ENCODE data around the gene TTF1. TPM values are rescaled to one million over a fixed set of nuclear protein-coding genes. Genes with fewer than 3 reads are reported as not detected.
"Not testable (repeated sequence)": the region's sequence is repeated elsewhere in the genome, so short reads cannot be mapped to it uniquely, and the experiment has no call there.

TTF1 gene
- total and polyA plus RNA-seq, 4 donors, result 11.9 to 33.4 (median 18.7) TPM

- Histone ChIP-seq H3K36me3 (ENCODE audit: control insufficient read depth in 1 of 2, insufficient read depth in 2 of 2, low read length in 1 of 2) (peaks cover 4 to 16% of the 10 kb centered on the region in 2 donors), H3K4me3 (ENCODE audit: low read length in 2 of 2) (no peak overlapping the region), H3K27ac (ENCODE audit: low read depth in 1 of 2, low read length in 2 of 2) (no peak overlapping the region), H3K4me1 (ENCODE audit: control insufficient read depth in 1 of 2, insufficient read depth in 2 of 2, low read length in 2 of 2) (no peaks in the 10 kb centered on the region), H3K9me3 (ENCODE audit: control insufficient read depth, low read length) (no peaks in the 10 kb centered on the region), H3K27me3 (ENCODE audit: control insufficient read depth in 1 of 2, insufficient read depth in 2 of 2, low read length in 1 of 2) (no peaks in the 10 kb centered on the region)
- 89 to 90% methylated on average over 10 of the region's 10 CpGs for WGBS, 2 donors
- intact Hi-C loops (cut with DNase I), result no loop called here
- DNase-seq (no peak), ATAC-seq (ENCODE audit: low FRiP score) (no peak)
Measured at GRCh38 chr9:132383462-132383883, 23.2 kb downstream of the TTF1 start.

- Histone ChIP-seq H3K27me3 (ENCODE audit: control insufficient read depth in 1 of 2, insufficient read depth in 2 of 2, low read length in 1 of 2) (no peaks in the 10 kb centered on the region), H3K36me3 (ENCODE audit: control insufficient read depth in 1 of 2, insufficient read depth in 2 of 2, low read length in 1 of 2) (peaks cover 4 to 14% of the 10 kb centered on the region in 2 donors), H3K4me3 (ENCODE audit: low read length in 2 of 2) (no peak overlapping the region), H3K4me1 (ENCODE audit: control insufficient read depth in 1 of 2, insufficient read depth in 2 of 2, low read length in 2 of 2) (no peaks in the 10 kb centered on the region), H3K9me3 (ENCODE audit: control insufficient read depth, low read length) (no peaks in the 10 kb centered on the region), H3K27ac (ENCODE audit: low read depth in 1 of 2, low read length in 2 of 2) (no peak overlapping the region)
- ATAC-seq (ENCODE audit: low FRiP score) (no peak), DNase-seq (peak in 1 of 2 donors; percentile 49)
- 91 to 92% methylated on average over 9 of the region's 9 CpGs for WGBS, 2 donors
- intact Hi-C loops (cut with DNase I), result no loop called here
Measured at GRCh38 chr9:132381966-132382541, 24.6 kb downstream of the TTF1 start.

- peak in 1 of 2 donors; percentile 39 for DNase-seq
- peaks cover 4 to 12% of the 10 kb centered on the region in 2 donors for H3K36me3 ChIP-seq (ENCODE audit: control insufficient read depth in 1 of 2, insufficient read depth in 2 of 2, low read length in 1 of 2)
- H3K4me3 ChIP-seq (ENCODE audit: low read length in 2 of 2); H3K27me3 ChIP-seq (ENCODE audit: control insufficient read depth in 1 of 2, insufficient read depth in 2 of 2, low read length in 1 of 2); H3K4me1 ChIP-seq (ENCODE audit: control insufficient read depth in 1 of 2, insufficient read depth in 2 of 2, low read length in 2 of 2); ATAC-seq (ENCODE audit: low FRiP score); H3K27ac ChIP-seq (ENCODE audit: low read depth in 1 of 2, low read length in 2 of 2); H3K9me3 ChIP-seq (ENCODE audit: control insufficient read depth, low read length); intact Hi-C loops (cut with DNase I): not testable (repeated sequence)
- WGBS, 2 donors, result 97 to 99% methylated on average over 3 of the region's 3 CpGs
Measured at GRCh38 chr9:132378416-132378815, 28.2 kb downstream of the TTF1 start.

GRCh38 chr9:132377769-132378168 is 28.9 kb downstream of the TTF1 start:
- ATAC-seq (ENCODE audit: low FRiP score); H3K9me3 ChIP-seq (ENCODE audit: control insufficient read depth, low read length); H3K4me1 ChIP-seq (ENCODE audit: control insufficient read depth in 1 of 2, insufficient read depth in 2 of 2, low read length in 2 of 2); H3K27ac ChIP-seq (ENCODE audit: low read depth in 1 of 2, low read length in 2 of 2); H3K4me3 ChIP-seq (ENCODE audit: low read length in 2 of 2); intact Hi-C loops (cut with DNase I); H3K27me3 ChIP-seq (ENCODE audit: control insufficient read depth in 1 of 2, insufficient read depth in 2 of 2, low read length in 1 of 2): not testable (repeated sequence)
- DNase-seq, result peak in 1 of 2 donors; percentile 12
- 96 to 100% methylated on average over 2 of the region's 2 CpGs for WGBS, 2 donors
- peaks cover 4 to 12% of the 10 kb centered on the region in 2 donors for H3K36me3 ChIP-seq (ENCODE audit: control insufficient read depth in 1 of 2, insufficient read depth in 2 of 2, low read length in 1 of 2)

- H3K4me1 ChIP-seq (ENCODE audit: control insufficient read depth in 1 of 2, insufficient read depth in 2 of 2, low read length in 2 of 2), result no peaks in the 10 kb centered on the region
- WGBS, 2 donors, result 73 to 76% methylated on average over 14 of the region's 14 CpGs
- peaks cover 0 to 4% of the 10 kb centered on the region in 2 donors for H3K36me3 ChIP-seq (ENCODE audit: control insufficient read depth in 1 of 2, insufficient read depth in 2 of 2, low read length in 1 of 2)
- ATAC-seq (ENCODE audit: low FRiP score), result peak; percentile 88
- H3K27ac ChIP-seq (ENCODE audit: low read depth in 1 of 2, low read length in 2 of 2), result no peak overlapping the region
- H3K4me3 ChIP-seq (ENCODE audit: low read length in 2 of 2), result no peak overlapping the region
- H3K9me3 ChIP-seq (ENCODE audit: control insufficient read depth, low read length), result no peaks in the 10 kb centered on the region
- H3K27me3 ChIP-seq (ENCODE audit: control insufficient read depth in 1 of 2, insufficient read depth in 2 of 2, low read length in 1 of 2), result no peaks in the 10 kb centered on the region
- DNase-seq, result peak in 1 of 2 donors; percentile 81
- intact Hi-C loops (cut with DNase I), result no loop called here
Measured at GRCh38 chr9:132372177-132373095, 34.2 kb downstream of the TTF1 start.

GRCh38 chr9:132370592-132370991 is 36.0 kb downstream of the TTF1 start:
- 87 to 89% methylated on average over 4 of the region's 4 CpGs for WGBS, 2 donors

GRCh38 chr9:132369421-132369820 is 37.2 kb downstream of the TTF1 start:
- no peak overlapping the region for H3K27ac ChIP-seq (ENCODE audit: low read depth in 1 of 2, low read length in 2 of 2)
- no peaks in the 10 kb centered on the region for H3K4me1 ChIP-seq (ENCODE audit: control insufficient read depth in 1 of 2, insufficient read depth in 2 of 2, low read length in 2 of 2)
- 89% methylated on average over 4 of the region's 4 CpGs for WGBS, 2 donors
- no peaks in the 10 kb centered on the region for H3K36me3 ChIP-seq (ENCODE audit: control insufficient read depth in 1 of 2, insufficient read depth in 2 of 2, low read length in 1 of 2)
- H3K27me3 ChIP-seq (ENCODE audit: control insufficient read depth in 1 of 2, insufficient read depth in 2 of 2, low read length in 1 of 2), result no peaks in the 10 kb centered on the region
- ATAC-seq (ENCODE audit: low FRiP score) (no peak), DNase-seq (no peak)
- no peaks in the 10 kb centered on the region for H3K9me3 ChIP-seq (ENCODE audit: control insufficient read depth, low read length)
- no peak overlapping the region for H3K4me3 ChIP-seq (ENCODE audit: low read length in 2 of 2)
- intact Hi-C loops (cut with DNase I), result no loop called here

More at GRCh38 chr9:132370592-132370991, 36.0 kb downstream of the TTF1 start:
- no peak for ATAC-seq (ENCODE audit: low FRiP score)
- H3K4me1 ChIP-seq (ENCODE audit: control insufficient read depth in 1 of 2, insufficient read depth in 2 of 2, low read length in 2 of 2), result no peaks in the 10 kb centered on the region
- H3K27me3 ChIP-seq (ENCODE audit: control insufficient read depth in 1 of 2, insufficient read depth in 2 of 2, low read length in 1 of 2), result no peaks in the 10 kb centered on the region
- intact Hi-C loops (cut with DNase I), result no loop called here
- H3K4me3 ChIP-seq (ENCODE audit: low read length in 2 of 2), result no peak overlapping the region
- no peaks in the 10 kb centered on the region for H3K36me3 ChIP-seq (ENCODE audit: control insufficient read depth in 1 of 2, insufficient read depth in 2 of 2, low read length in 1 of 2)
- no peak for DNase-seq
- no peaks in the 10 kb centered on the region for H3K9me3 ChIP-seq (ENCODE audit: control insufficient read depth, low read length)
- H3K27ac ChIP-seq (ENCODE audit: low read depth in 1 of 2, low read length in 2 of 2), result no peak overlapping the region

- Histone ChIP-seq H3K4me3 (ENCODE audit: low read length in 2 of 2) (no peak overlapping the region), H3K27ac (ENCODE audit: low read depth in 1 of 2, low read length in 2 of 2) (no peak overlapping the region), H3K9me3 (ENCODE audit: control insufficient read depth, low read length) (no peaks in the 10 kb centered on the region), H3K27me3 (ENCODE audit: control insufficient read depth in 1 of 2, insufficient read depth in 2 of 2, low read length in 1 of 2) (no peaks in the 10 kb centered on the region), H3K4me1 (ENCODE audit: control insufficient read depth in 1 of 2, insufficient read depth in 2 of 2, low read length in 2 of 2) (no peaks in the 10 kb centered on the region), H3K36me3 (ENCODE audit: control insufficient read depth in 1 of 2, insufficient read depth in 2 of 2, low read length in 1 of 2) (no peaks in the 10 kb centered on the region)
- ATAC-seq (ENCODE audit: low FRiP score), result no peak
- no peak for DNase-seq
- WGBS, 2 donors, result 60 to 62% methylated on average over 13 of the region's 13 CpGs
- intact Hi-C loops (cut with DNase I), result no loop called here
Measured at GRCh38 chr9:132367613-132368313, 38.9 kb downstream of the TTF1 start.

All from aorta (tissue), 5 donors.